ENCODE results near the gene FAM76A.

GRCh38 chr1:27690183-27690582, 35.6 kb upstream of the FAM76A start:
- no peak for TF ChIP-seq POLR2A (IDR thresholded peaks at IDR 0.05)
- no peak for TF ChIP-seq CTCF (IDR thresholded peaks at IDR 0.05)

Data from esophagus squamous epithelium (tissue), 4 donors.